GM21723 (cell line): ENCODE measurements around the gene STRC.
"Not testable (repeated sequence)": the region's sequence is repeated elsewhere in the genome, so short reads cannot be mapped to it uniquely, and the experiment has no call there.

ENCODE experiments used
- ATAC-seq: cut with Tn5 transposase; IDR thresholded peaks from one replicate; pipeline ENCODE4 v1.9.1; 2021; ENCODE audit warnings: mild to moderate bottlenecking, moderate library complexity; ENCODE audit not compliant: unreplicated experiment

The STRC gene

DNA sequence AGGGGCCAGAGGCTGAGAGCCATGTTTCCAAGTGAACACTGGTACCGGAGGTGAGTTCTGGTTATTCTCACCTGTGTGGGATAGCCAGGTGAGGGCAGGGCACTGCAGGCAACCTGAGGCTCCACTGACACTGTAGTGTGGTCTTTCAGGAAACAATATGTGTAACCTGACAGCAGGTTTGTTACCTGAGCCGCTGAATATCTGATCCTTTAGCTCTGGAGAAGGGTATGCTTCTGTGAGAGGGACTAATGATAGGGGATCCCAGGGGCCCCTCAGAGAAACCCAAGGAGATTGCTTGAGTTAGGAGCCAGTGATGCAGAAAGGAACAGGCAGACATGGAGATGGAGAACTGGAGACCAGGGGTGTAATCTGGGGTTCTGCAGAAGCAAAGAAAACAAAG is at the start of gene STRC:
Gene STRC, minus strand, starts transcription at position 101 of the 400 bp plus-strand sequence. Its CDS starts 78 bp downstream, at position 23.
- ATAC-seq: not testable (repeated sequence)

DNA sequence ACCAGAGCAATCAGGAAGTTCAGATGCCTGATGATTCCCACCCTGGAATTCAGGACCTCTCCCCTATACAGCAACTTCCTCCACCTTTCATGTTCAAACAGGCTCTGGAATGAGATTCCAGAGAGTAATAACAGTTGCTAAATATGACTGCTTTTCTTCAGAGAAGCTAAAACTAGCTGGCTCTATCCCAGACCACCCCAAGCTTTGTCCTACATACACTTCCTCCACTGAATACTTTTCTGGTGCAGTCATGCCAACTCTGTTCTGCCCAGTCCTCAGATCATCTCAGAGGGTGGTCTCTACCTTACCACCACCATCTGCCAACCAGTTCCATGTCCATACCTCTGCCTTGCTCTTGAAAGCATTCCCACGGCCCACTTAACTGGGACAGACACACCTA is 47.6 kb upstream of the STRC start:
- ATAC-seq: not testable (repeated sequence)

DNA sequence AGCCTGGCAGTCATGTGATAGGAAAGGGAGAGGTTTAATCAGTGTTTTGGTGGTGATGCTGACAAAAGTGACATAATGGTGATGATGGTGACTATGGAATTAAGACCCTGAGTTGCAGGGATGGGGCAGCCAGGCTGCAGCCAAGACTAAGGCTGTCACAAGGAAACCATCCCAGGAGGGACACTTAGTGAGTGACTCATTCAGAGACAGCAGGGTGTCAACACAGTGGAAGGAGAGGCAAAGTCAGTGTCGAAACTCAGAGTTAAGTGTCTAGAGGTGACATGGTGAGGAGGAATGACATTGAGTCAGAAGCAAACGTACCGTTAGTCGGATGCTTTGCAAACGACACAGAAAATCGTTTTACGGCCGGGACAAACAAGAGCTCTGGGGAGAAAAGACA is 44.7 kb upstream of the STRC start:
- ATAC-seq: not testable (repeated sequence)

DNA sequence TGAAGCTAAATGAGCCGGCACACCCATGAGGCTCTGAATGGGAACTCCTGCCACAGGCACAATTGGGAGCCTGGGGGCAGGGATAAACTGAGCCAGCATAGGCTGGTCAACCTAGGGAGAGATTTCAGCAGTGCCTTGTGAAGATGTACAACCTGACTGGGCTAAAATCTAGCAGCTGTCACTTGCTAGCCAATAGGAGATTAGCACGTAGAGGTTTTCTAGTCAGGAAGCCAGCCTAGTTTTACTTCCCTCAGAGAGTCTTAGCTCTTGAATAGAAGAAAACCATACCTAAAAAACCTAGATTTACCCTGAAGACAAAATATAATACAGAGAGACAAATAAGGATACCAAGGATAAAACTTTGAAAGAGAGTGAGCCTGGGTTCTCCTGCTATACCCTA is 43.7 kb upstream of the STRC start:
- ATAC-seq: not testable (repeated sequence)

DNA sequence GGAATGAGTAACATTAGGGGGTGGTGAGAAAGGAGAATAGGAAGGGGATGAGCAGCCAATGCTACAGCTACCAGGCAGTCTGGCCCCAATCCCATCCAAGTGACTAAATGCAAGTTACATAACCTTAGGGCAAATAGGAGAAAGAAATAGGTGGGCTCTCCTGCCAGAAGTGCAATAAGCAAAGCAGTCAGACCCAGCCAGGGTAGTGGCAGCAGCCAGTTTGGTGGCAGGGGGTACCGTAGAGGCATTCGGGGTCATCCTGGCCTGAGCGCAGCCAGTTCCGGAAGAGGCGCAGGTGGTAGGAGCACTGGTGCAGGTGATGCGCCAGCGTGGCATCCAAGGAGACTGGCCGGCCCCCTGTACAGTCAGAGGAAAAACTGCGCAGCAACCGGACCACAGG is 41.1 kb upstream of the STRC start:
- ATAC-seq: not testable (repeated sequence)

DNA sequence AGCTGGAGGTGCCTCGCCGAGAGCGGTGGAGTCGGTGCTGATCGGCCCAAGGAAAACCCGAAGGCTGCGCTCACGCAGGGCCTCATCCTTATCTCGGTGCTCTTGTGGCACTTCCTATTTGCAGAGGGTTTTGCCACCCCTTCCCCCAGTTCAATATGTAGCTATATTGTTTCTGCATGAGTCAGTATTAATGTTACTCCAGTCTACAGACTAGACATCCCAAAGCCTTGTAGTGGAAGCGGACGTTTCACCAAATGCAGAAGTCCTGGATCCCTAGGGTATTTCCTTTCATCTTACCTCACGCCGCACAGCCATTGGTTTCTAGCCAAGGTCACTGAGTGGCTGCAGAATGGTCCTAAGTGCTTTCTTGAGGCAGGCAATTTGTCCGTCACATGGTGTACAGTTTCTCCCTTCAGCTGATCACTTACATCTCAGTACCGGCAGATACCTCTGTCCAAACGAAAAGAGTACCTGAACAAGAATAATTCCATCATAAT is 30.9 kb upstream of the STRC start:
- ATAC-seq: not testable (repeated sequence)

DNA sequence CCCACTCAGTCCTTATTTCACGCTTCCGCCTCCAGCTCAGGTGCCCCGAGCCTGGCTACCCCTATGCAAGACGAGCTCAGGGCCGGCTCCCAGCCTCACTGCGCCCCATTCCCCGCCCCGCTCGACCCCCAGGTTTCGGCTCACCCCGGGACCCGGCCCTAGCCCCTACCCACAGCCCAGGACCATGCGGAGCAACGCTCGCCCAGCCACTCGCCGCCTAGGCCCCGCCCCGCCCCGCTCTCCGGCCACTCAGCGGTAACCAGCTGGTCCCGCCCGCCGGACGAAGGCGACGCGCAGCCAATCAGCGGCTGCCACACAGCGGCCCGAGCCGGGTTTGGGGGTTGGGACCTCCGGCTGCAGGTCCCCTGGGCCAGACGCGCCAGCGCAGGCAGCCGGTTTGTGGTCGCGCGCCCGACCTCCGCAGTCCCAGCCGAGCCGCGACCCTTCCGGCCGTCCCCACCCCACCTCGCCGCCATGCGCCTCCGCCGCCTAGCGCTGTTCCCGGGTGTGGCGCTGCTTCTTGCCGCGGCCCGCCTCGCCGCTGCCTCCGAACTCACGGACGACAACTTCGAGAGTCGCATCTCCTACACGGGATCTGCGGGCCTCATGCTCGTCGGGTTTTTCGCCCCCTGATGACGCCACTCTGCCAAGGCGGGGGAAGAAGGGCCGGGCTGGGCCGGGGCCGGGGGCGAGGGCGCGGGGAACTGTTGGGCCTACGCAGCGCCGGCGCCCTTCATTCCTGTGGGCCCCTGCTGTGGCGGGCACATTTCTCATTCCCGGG is 30.2 kb upstream of the STRC start, which contains the start of gene CATSPER2:
Gene CATSPER2, minus strand, starts transcription at position 196 of the 781 bp plus-strand sequence. CDS start 783 bp downstream, outside the sequence.
- no peak for ATAC-seq

DNA sequence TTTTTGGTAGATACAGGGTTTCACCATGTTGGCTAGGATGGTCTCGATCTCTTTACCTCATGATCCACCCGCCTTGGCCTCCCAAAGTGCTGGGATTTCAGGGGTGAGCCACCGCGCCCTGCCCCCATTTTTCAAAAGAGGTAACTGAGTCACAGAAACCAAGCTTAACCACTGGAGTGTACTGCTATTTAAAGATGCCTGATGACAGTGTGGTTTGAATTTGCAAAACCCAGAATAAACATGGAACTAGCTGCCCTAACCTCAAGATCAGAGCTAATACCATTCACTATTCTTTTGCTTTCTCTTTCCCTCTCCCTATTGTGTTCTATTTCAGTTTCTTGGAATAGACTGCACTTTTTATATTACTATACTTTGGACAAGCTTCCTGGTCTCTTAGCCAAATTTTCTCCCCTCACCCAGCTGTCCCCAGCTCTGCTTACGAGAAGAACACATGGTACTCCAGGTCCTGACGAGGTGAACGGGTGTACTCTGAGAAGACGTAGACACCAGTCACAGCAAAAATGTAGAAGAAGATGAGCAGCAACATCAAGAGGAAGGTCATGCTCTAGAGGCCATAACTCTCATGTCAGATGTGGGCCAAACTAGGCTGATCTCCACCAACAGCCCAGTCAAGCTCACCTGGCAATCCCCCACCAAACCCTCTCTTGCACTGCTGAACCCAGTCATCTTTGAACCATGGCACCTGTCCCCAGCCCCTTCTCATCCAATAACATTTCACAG is 20.0 kb upstream of the STRC start:
- peak; percentile 63 for ATAC-seq

DNA sequence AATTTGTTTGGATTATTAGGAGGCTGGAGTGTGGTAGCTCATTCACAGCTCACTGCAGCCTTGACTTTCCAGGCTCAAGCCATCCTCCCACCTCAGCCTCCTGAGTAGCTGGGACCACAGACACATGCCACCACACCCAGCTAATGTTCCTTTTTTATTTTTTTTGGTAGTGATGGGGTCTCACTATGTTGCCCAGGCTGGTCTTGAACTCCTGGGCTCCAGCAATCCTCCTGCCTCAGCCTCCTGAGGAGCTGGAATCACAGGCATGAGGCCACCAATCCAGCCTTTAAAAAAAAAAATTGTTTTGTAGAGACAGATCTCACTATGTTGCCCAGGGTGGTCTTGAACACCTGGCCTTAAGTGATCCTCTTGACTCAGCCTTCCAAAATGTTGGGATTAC is 8.3 kb upstream of the STRC start:
- ATAC-seq: not testable (repeated sequence)

DNA sequence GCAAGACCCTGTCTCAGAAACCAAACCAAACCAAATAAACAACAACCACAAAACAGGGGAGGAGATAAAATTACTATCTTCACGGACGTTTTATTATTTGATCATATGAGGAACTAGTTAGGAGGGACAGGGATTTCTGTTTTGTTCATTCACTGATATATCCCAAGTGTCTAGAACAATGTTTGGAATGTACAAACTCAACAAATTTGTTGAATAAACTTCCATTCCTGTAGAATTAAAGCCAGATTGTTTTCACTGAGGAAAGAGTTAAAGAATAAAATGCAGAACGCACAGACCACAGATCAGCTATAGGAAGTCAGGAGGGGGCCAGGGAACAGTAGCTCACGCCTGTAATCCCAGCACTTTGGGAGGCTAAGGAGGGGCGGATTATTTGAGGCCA is 6.5 kb upstream of the STRC start:
- ATAC-seq: no peak

DNA sequence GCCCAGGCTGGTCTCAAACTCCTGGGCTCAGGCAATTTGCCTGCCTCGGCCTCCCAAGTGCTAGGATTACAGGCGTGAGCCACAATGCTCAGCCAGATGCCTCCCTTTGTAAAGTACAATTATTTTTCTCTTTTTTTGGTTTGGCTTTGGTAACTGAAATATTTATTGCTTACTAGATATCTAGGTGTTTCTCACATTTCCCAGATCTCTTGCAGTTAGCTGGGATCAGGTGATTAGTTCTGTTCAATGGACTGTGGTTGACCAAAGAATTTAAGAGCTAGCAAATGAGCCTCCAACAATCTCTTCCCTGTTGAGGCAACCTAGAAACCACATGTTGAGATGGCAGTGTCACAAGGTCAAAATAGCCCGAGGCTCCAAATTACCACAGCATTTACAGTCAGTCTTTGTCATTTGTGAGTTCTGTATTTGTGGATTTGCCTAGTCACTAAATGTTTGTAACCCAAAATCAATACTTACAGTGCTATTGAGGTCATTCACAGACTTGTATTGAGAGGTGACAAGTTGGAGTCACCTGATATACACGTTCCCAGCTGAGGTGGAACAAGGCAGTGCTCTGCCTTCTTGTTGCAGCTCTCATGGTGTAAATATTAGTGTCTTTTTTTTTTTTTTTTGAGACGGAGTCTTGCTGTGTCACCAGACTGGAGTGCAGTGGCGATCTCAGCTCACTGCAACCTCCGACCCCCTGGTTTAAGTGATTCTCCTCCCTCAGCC is 3.6 kb upstream of the STRC start:
- ATAC-seq: not testable (repeated sequence)

DNA sequence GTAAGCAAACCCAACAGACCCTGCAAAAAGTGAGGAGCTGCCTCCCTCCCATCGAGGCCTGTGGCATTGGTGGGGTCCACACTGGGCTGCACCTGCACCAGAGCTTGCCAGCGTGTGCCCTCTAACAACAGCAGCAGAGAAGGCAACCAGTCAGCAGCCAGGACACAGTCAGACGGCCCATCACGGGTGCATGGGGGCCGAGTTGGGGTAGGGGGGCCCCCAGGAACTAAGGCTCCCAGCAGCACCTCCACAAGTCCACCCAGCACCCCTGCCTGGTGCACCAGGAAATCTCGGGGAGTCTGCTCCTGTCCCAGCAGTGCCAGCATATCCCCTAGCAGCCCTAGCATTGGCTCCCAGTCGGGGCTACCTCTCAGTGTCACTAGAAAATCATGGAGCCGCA is 850 bp downstream of the STRC start:
- not testable (repeated sequence) for ATAC-seq

DNA sequence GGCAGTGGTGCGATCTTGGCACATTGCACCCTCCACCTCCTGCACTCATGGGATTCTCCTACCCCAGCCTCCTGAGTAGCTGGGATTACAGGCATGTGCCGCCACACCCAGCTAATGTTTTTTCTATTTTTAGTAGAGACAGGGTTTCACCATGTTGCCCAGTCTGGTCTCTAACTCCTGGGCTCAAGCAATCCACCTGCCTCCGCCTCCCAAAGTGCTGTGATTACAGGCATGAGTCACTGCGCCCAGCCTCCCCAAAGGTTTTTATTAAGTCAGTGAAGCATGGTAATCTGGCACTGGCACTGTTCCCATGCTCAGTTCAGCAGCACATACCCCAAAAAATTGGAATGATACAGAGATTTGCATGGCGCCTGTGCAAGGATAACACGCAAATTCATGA is 16.4 kb downstream of the STRC start:
- ATAC-seq: not testable (repeated sequence)

DNA sequence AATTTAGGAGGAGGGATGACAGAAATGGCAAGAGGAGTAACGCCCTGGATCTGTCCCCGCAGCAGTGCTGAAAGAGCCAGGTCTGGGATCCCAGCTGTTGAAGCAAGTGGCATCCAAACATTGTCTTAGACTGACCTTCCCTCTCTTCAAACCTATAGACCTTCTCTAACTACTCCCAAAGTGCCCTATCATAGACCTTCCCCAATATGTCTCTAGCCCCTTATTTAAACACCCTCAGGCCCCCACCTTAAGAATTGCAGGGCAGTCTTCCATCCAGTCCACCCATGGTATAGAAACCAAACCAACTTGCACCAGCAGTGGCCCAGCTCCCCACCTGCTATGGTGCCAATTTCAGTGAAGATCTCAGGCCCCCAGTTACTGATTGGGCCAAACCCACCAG is 18.4 kb downstream of the STRC start:
- ATAC-seq: not testable (repeated sequence)

DNA sequence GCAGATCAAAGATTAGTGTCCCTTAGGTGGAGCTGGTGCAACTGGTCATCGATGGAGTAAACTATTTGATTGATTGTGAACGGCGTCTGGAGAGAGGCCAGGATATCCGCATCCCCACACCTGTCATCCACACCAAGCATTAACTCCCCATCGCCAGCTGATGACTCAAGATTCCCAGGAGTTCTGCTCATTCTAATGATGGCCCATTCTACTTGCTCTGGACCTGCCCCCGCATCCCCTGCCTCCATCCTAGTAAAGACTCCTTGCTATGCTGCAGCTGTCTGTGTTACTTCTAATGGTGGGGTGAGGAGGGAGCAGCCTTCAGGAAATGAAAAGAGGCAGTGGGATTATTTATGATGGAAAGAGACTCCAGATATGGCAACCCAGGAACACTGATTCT is 19.5 kb downstream of the STRC start:
- ATAC-seq: not testable (repeated sequence)

DNA sequence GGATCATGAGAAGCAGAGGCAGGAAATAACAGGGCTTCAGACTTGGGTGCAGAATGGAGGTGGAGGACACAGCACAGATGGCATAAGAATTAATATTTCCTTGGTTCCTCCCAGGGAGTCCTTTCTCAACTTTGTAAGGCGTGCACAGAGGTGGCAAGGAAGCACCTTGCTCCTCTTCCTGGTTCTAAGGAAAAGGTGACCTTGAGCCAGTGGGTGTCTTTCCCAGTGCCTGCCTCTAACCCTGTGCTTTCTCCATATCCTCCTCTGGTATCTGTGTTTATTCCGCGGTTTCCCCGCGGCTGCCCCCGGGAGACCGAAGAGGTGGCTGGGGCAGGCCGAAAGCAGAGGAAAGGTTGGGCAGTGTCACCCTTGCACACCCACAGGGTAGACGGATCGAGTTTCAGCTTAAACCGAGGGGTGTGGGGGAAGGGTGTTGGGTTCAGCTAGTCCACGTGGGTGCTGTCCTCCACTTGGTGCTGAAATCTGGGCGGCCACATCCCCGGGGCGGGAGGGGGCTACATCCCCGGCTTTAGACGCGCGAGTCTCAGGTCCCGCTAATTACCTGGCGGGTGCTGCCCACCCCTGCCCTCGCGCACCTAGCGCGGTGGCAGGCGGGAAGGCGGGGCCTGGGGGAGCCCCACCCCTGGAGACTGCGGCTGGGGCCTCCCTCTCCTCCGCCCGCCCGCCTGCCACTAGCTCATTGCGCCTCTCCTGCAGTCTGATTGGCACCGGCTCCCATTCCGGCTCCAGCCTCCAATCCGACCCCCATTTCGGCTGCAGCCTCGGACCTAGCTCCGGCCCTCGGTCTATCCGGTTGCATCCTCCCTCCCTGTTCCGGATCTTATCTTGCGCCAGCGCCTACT is 25.0 kb downstream of the STRC start, which contains the start of gene CKMT1B:
Gene CKMT1B, plus strand, starts transcription at position 700 of the 863 bp plus-strand sequence. CDS start 192 bp downstream, outside the sequence.
- ATAC-seq: not testable (repeated sequence)

DNA sequence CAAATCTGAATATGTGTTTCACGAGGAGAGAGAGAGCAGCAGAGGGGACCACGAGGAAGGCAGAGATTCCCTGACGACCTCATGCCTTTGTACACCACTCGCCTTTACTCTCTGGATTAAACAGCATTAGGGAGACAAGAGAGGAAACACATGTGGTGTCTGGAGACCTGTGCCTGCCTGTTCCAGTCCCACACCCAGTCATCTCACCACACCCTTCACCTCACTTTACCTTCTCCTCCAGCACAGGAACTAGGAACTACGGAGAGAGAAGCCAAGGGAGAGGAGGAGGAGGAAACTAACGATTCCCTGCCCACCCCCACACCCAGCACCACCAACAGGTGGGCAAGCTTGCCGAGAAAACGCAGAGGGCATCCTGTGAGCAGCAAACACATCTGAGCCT is 25.8 kb downstream of the STRC start:
- not testable (repeated sequence) for ATAC-seq

DNA sequence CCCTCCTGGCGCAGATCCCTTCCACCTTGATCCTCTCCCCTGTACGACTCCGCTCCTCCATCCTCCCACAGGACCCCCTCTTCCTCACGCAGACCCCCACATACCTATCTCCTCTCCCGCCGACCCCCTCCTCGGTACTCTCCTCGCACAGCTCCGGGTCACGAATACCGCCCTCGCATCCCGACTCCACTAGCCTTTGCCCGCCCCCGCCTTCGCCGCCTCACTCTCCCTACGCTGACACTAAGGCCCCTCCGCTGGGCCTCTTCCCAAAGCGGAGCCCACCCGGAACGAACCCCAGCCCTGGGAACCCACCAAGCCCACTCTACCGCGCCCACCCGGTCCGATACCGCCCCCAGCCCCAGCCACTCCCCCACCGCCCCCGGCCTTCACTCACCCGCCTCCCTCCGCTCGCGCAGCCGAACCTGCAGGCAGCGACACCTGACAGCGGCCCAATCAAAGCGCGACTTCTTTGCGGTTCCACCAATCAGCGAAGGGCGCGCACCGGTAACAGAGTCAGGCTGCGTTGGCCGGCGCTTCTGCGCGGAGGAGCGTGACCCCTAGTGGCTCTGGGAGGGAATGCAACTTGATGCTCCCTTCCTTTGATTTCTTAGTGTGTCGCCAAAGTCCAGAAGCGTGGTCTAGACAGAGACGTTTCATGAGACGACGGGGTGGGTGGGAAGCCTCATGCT is 28.7 kb downstream of the STRC start, which contains the start of gene PPIP5K1:
Gene PPIP5K1, minus strand, starts transcription at position 431 of the 689 bp plus-strand sequence. CDS start 5,704 bp downstream, outside the sequence.
- peak; percentile 93 for ATAC-seq

DNA sequence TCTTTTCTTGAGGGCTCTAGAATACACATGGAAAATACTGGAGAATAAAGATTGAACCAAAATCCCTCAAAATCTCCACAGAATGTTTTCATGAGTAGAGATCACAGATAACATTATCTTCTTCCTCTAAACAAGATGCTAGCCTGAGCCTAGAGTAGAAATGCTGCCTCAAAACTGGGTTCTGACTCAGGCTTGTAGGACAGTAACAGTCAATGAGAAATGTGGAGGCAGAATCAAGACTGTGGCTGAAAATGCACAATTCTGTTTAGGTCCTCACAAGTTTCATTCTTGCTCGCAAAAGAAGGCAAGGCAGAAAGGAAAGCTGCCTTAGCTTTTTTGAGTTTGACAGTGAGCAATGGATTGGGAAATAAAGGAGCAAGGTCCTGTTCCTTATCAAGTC is 44.0 kb downstream of the STRC start:
- not testable (repeated sequence) for ATAC-seq
